ENCODE measurements around the gene DYNC2H1. TPM values are rescaled to one million over a fixed set of nuclear protein-coding genes. Genes with fewer than 3 reads are reported as not detected.
"Not testable (repeated sequence)": the region's sequence is repeated elsewhere in the genome, so short reads cannot be mapped to it uniquely, and the experiment has no call there.

Gene DYNC2H1
- polyA plus RNA-seq, 6 donors from 2014 or later = 0.12 to 0.97 (median 0.77) TPM; not detected in 1

DNA sequence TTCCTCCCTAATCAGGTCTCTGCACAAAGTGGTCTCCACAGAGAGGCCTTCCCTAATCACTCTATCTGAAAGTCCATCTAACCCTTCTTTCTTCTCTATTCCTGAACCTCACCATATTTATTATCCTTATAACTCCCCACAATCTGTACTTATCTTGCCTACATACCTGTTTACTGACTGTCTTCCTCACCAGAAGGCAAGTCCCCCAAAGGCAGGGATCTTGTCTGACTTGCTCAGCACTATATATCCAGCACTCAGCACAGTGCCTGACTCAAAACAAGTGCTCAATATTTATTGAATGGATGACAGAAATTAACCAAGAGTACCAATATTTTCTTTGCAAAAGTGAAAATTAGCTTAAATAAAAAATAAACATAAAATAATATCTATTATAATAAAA, 22.8 kb upstream of the DYNC2H1 start:
- H3K27ac Mint-ChIP-seq = peak overlapping the region in 2 of 6 donors; percentile 4 to 61
- H3K4me1 Mint-ChIP-seq = peaks cover 6 to 26% (median 19%) of the 10 kb centered on the region in 3 donors
- H3K4me3 Mint-ChIP-seq = no peak overlapping the region
- ATAC-seq (ENCODE audit: low read depth in 2 of 2) (no peak), DNase-seq (no peak)
- H3K36me3 Mint-ChIP-seq = no peaks in the 10 kb centered on the region
- H3K27me3 Mint-ChIP-seq = no peaks in the 10 kb centered on the region
- H3K9me3 Mint-ChIP-seq = no peaks in the 10 kb centered on the region

DNA sequence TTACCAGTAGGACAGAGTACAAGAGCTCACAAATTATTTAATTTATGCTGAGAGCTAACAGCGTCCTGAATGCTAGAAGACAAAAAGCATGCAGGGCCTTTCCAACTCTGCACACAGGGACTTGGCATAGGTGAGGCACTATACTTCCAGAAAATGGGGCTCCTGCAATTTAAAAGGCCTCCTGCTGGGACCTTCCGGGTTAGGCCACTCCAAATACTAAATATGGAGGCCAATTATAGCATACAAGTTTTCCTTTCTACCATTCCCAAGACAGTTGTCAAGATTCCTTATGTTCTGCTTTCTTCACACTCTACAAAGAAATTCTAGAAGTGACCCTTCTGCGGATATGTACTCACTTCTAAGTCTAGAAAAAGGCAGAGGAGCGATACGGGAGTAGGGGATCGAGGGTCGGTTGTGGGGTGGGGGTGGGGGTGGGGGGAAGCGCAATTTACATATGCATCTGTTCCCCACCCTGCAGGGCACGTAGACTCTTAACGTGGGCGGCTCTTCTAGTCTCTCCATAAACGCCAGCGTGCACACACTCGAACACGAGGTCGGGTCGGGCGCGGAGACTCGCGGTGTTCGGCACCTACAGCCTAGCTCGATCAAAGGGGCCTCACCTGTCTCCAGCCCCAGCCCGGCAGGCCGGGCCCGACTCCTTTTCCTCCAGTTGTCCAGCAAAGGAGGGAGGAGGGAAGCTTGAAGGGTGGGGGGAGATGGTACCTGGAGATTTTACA, 18.0 kb upstream of the DYNC2H1 start:
- H3K27ac Mint-ChIP-seq = peak overlapping the region; percentile 49 to 99 (median 97)
- H3K27me3 Mint-ChIP-seq = peaks cover 25 to 31% (median 26%) of the 10 kb centered on the region in 3 donors
- no peaks in the 10 kb centered on the region for H3K36me3 Mint-ChIP-seq
- ATAC-seq (ENCODE audit: low read depth in 2 of 2) (peak; percentile 39 to 44), DNase-seq (peak; percentile 27)
- H3K4me3 Mint-ChIP-seq = peak overlapping the region; percentile 91 to 98 (median 94)
- H3K9me3 Mint-ChIP-seq = peaks cover 0 to 8% (median 2%) of the 10 kb centered on the region in 7 donors
- H3K4me1 Mint-ChIP-seq = peaks cover 12 to 34% (median 26%) of the 10 kb centered on the region in 3 donors

DNA sequence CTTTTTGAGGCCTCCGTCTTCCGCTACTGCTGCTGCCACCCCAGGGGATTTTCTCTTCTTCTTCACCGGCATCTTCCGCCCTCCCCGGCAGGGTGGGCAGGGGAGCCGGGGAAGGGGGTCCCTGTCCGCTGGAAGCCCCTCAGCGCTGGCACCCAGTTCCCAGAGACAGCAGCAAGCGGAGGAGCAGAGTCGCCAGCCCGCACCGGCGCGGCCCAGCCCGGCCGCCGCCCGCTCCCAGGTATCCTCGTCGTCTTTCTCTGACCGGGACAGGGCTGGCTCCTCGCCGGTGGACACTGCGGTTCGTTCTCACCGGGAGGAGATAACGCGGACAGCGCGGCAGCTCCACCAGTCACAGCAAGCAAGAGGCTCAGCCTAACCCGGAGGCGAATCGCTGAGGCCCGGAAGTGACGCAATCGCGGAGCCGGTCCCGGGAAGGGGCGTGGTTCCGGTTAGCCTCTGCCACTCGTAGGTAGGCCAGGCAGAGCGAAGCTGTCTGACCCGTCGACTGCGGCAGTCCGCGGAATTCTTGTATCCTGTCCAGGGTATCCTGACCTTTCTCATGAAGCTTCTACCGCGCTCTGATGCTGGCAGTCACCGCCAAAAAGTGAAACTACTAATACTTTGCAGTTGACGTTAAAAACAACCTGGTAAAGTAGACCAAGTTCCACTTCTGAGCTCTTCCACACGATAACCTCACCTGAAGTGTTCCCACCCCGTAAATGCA, 17.3 kb upstream of the DYNC2H1 start, which contains the start of gene DCUN1D5:
TSS of gene DCUN1D5 (minus strand) at position 360 of the 724 bp plus-strand sequence. CDS start at position 72, 288 bp downstream.
- peak; percentile 99 for ATAC-seq (ENCODE audit: low read depth in 2 of 2)
- Mint-ChIP-seq H3K27me3 (peaks cover 29 to 38% (median 33%) of the 10 kb centered on the region in 3 donors), H3K4me3 (peak within 1 kb of the TSS; percentile 91 to 98 (median 94)), H3K4me1 (peaks cover 12 to 30% (median 24%) of the 10 kb centered on the region in 3 donors), H3K27ac (peak within 1 kb of the TSS; percentile 91 to 99 (median 97)), H3K36me3 (no peaks in the 10 kb centered on the region), H3K9me3 (peaks cover 0 to 8% (median 2%) of the 10 kb centered on the region in 7 donors)
- peak; percentile 90 for DNase-seq

DNA sequence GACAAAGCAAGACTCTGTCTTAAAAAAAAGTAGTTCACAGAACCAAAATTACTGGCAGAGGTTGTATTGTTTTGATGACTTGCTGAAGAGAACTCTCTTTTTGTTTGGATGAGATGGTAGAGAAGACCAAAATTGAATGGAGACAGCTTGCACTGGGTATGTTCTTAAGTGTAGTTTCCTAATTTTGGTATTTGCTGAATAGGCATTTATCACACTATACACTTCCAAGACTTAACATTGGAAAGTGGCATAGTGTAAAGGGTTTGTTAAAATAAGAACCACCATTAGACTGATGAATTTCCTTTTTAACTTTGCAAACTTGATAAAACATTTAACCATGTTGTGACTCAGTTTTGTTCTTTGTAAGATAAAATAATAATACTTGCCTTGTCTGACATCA, 11.9 kb upstream of the DYNC2H1 start:
- Mint-ChIP-seq H3K9me3 (peaks cover 0 to 7% (median under 1%) of the 10 kb centered on the region in 7 donors), H3K27me3 (peaks cover 69 to 80% (median 71%) of the 10 kb centered on the region in 3 donors), H3K4me3 (no peak overlapping the region), H3K4me1 (peaks cover 4 to 5% (median 5%) of the 10 kb centered on the region in 3 donors), H3K36me3 (no peaks in the 10 kb centered on the region), H3K27ac (no peak overlapping the region)
- ATAC-seq (ENCODE audit: low read depth in 2 of 2) = no peak
- DNase-seq = no peak

DNA sequence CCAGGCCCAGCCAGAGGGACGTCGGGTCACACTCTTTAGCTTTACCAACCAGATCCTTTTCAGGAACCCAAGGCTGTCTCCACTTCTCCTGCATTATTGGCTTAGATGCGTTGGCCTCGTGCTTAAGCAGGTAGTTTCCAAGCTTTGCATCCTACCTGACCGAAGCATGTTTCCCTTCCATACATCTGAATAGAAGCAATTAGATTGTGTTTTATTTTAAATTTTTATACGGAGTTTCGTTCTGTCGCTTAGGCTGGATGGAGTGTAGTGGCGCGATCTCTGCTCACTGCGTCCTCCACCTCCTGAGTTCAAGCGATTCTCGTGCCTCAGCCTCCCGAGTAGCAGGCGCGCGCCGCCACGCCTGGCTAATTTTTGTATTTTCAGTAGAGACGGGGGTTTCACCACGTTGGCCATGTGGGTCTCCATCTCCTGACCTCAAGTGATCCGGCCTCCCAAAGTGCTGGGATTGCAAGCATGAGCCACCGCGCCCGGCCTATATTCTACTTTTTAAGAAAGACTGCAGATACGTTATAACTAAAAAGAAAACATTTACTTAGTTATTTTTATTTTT, 677 bp downstream of the DYNC2H1 start:
- peaks cover 6 to 16% (median 11%) of the 10 kb centered on the region in 3 donors for H3K4me1 Mint-ChIP-seq
- H3K36me3 Mint-ChIP-seq = no peaks in the 10 kb centered on the region
- ATAC-seq (ENCODE audit: low read depth in 2 of 2) (peak; percentile 6 to 13), DNase-seq (no peak)
- H3K4me3 Mint-ChIP-seq = peak overlapping the region; percentile 93 to 100 (median 98)
- H3K9me3 Mint-ChIP-seq = no peaks in the 10 kb centered on the region
- peaks cover under 1 to 1% (median 1%) of the 10 kb centered on the region in 3 donors for H3K27me3 Mint-ChIP-seq
- H3K27ac Mint-ChIP-seq = peak overlapping the region; percentile 88 to 99 (median 94)

DNA sequence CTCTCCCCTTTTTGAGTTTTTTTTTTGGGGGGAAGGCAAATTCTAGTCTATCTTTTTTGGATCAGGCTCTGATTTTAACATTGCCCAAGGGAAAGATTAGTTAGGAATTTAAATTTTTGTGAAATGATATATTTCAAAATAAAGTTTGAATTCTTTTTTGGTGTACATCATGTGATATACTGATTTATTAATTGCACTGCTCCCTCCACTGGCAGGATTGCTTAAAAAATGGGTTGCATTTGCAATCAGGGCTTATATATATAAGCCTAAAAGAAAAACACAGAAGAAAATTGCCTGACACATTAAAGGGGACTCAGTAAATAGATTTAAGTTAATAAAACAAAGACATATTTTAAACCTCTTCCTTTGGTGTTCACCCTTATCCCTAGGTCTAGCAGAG, 1.2 kb downstream of the DYNC2H1 start:
- H3K4me1 Mint-ChIP-seq = peaks cover 6 to 16% (median 11%) of the 10 kb centered on the region in 3 donors
- H3K4me3 Mint-ChIP-seq = peak overlapping the region in 7 of 8 donors; percentile 55 to 100 (median 97)
- H3K36me3 Mint-ChIP-seq = no peaks in the 10 kb centered on the region
- no peaks in the 10 kb centered on the region for H3K27me3 Mint-ChIP-seq
- DNase-seq = no peak
- peak overlapping the region in 3 of 6 donors; percentile 76 to 98 (median 88) for H3K27ac Mint-ChIP-seq
- ATAC-seq (ENCODE audit: low read depth in 2 of 2) = no peak
- no peaks in the 10 kb centered on the region for H3K9me3 Mint-ChIP-seq

DNA sequence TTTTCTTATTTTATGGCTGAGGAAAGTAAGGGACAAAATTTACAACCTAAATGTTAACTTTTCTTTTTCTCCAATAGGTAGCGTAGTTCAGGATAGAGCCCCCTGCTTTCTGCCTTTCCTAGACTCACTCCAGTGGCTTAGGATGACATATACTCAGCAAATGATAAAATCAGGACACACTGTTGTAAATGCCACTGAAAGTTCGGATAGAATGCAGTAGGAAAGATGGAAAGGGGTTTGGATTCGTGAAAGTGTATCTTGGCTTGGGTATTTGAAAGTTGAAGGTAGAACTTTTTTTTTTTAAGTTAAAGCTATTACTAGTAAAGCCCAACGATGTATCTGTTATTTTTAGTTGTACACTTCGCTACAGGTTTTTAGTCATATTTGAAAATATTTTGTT, 2.2 kb downstream of the DYNC2H1 start:
- ATAC-seq (ENCODE audit: low read depth in 2 of 2) (no peak), DNase-seq (no peak)
- Mint-ChIP-seq H3K27me3 (no peaks in the 10 kb centered on the region), H3K9me3 (no peaks in the 10 kb centered on the region), H3K4me1 (peaks cover 6 to 16% (median 11%) of the 10 kb centered on the region in 3 donors), H3K27ac (peak overlapping the region in 2 of 6 donors; percentile 2 to 3), H3K4me3 (peak overlapping the region in 1 of 8 donors; percentile 48), H3K36me3 (no peaks in the 10 kb centered on the region)

DNA sequence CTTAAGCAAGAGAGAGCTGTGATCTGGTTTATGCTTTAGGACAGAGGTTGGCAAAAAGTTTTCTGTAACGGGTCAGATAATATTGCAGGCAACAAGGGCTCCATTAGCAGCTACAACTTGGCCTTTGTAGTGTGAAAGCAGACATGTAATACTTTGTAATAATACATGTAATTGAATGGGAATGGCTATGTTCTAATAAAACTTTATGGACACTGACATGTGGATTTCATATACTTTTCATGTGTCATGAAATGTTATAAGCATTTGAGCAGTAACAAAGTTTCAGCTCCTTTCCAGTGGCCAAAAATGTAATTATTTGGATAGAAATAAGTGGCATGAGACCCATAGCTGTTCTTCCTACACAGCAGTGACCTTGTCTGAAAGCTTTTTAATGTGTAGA, 3.1 kb downstream of the DYNC2H1 start:
- Mint-ChIP-seq H3K9me3 (no peaks in the 10 kb centered on the region), H3K36me3 (no peaks in the 10 kb centered on the region)

DNA sequence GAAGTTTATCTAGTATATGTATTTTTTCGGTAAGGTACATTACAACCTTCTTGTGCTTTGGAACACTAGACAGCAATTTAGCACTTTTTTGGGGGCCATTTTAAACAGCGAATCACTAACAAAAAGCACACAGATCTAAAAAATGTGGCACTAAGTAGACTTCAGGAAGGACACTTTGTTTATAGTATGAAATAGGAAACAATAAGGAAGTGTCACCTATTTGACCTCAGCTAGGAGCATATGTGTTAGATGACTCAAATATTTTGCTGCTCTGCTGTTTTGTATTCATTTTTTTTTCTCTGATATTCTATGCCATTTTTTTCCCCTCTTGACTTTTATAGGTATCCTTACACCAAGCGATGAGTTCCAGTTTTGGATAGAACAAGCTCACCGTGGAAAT, 5.6 kb downstream of the DYNC2H1 start:
- no peaks in the 10 kb centered on the region for H3K9me3 Mint-ChIP-seq
- ATAC-seq (ENCODE audit: low read depth in 2 of 2) (no peak), DNase-seq (no peak)
- H3K27me3 Mint-ChIP-seq = no peaks in the 10 kb centered on the region
- H3K27ac Mint-ChIP-seq = no peak overlapping the region
- H3K4me1 Mint-ChIP-seq = peaks cover under 1 to 4% (median 1%) of the 10 kb centered on the region in 3 donors
- H3K36me3 Mint-ChIP-seq = no peaks in the 10 kb centered on the region
- no peak overlapping the region for H3K4me3 Mint-ChIP-seq

More for the DNA sequence above, 3.1 kb downstream of the DYNC2H1 start:
- no peaks in the 10 kb centered on the region for H3K27me3 Mint-ChIP-seq
- DNase-seq (no peak), ATAC-seq (ENCODE audit: low read depth in 2 of 2) (no peak)
- peaks cover 6 to 16% (median 11%) of the 10 kb centered on the region in 3 donors for H3K4me1 Mint-ChIP-seq
- peak overlapping the region in 1 of 8 donors; percentile 48 for H3K4me3 Mint-ChIP-seq
- H3K27ac Mint-ChIP-seq = no peak overlapping the region

DNA sequence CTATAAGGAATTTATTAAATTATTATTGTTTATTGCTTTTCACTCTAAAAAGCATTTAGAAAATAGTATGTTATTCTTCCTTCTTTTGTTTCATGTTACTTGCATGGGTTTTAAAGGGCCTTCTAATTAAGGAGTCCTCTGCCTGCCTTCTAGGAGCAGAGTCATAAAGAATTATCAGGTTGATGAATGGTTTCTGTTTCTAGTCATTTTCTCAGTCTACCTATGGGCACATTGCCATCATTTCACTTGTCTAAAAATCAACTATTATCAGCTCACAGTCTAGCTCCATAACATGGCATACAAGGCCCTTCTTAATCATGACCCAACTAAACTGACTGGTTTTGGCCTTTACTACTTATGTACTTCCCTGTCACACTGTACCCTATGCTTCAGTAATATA, 16.2 kb downstream of the DYNC2H1 start:
- Mint-ChIP-seq H3K9me3 (no peaks in the 10 kb centered on the region), H3K4me3 (no peak overlapping the region), H3K36me3 (peaks cover 0 to 5% of the 10 kb centered on the region in 2 donors), H3K27me3 (no peaks in the 10 kb centered on the region), H3K4me1 (no peaks in the 10 kb centered on the region), H3K27ac (no peak overlapping the region)
- DNase-seq = no peak
- no peak for ATAC-seq (ENCODE audit: low read depth in 2 of 2)

DNA sequence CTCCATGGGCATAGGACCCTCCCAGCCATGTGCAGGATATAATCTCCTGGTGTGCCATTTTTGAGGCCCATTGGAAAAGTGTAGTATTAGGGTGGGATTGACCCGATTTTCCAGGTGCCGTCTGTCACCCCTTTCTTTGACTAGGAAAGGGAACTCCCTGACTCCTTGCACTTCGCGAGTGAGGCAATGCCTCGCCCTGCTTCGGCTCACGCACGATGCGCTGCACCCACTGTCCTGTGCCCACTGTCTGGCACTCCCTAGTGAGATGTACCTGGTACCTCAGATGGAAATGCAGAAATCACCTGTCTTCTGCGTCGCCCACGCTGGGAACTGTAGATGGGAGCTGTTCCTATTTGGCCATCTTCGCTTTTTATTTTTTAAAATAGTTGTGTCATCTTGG, 32.8 kb downstream of the DYNC2H1 start:
- not testable (repeated sequence) for H3K4me1 Mint-ChIP-seq; H3K27ac Mint-ChIP-seq; ATAC-seq (ENCODE audit: low read depth in 2 of 2); H3K9me3 Mint-ChIP-seq; H3K36me3 Mint-ChIP-seq; DNase-seq; H3K27me3 Mint-ChIP-seq; H3K4me3 Mint-ChIP-seq

DNA sequence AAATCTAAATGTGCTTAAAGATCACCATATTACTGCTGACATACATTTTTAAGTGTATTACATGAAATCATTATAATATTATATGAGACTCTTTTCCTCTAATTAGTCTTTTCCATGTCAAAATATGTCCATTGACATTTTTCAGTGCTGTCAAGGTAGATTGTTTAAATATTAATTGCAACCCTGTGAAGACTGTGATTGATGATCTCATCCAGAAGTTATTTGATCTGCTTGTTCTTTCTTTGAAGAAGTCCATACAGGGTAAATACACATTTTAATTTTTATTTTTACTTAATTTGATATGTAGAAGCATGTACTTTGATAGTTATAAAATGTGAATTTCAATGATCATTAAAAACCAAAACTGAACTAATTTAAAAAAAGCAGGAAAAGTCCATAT, 38.4 kb downstream of the DYNC2H1 start:
- ATAC-seq (ENCODE audit: low read depth in 2 of 2) = no peak
- no peak overlapping the region for H3K27ac Mint-ChIP-seq

DNA sequence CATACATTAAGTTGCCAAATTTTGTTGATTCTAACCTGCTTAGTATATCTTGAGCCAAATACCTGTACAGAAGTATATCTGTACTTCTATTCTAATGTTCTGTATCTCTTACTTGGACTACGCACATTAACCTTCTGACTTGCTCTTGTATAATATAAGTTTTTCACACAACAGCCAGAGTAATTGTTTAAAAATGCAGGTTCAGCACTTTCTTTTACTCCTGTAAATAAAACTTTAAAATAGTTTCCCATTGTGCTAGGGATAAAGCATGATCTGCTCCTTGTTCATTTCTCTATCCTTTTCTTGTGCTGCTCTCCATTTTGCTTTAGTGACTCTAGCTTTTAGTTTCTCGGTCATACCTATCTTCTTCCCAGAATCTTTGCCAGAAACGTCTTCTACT, 48.3 kb downstream of the DYNC2H1 start:
- ATAC-seq (ENCODE audit: low read depth in 2 of 2) = no peak

More for the DNA sequence above, 38.4 kb downstream of the DYNC2H1 start:
- no peaks in the 10 kb centered on the region for H3K36me3 Mint-ChIP-seq
- H3K4me3 Mint-ChIP-seq = no peak overlapping the region
- no peak for DNase-seq
- no peaks in the 10 kb centered on the region for H3K9me3 Mint-ChIP-seq
- H3K27me3 Mint-ChIP-seq = no peaks in the 10 kb centered on the region
- H3K4me1 Mint-ChIP-seq = no peaks in the 10 kb centered on the region

More for the DNA sequence above, 48.3 kb downstream of the DYNC2H1 start:
- no peak overlapping the region for H3K4me3 Mint-ChIP-seq
- no peak for DNase-seq
- H3K4me1 Mint-ChIP-seq = no peaks in the 10 kb centered on the region
- H3K9me3 Mint-ChIP-seq = no peaks in the 10 kb centered on the region
- H3K36me3 Mint-ChIP-seq = no peaks in the 10 kb centered on the region
- H3K27me3 Mint-ChIP-seq = no peaks in the 10 kb centered on the region
- H3K27ac Mint-ChIP-seq = no peak overlapping the region

Measured in naive B cell (primary cell).